HG03103 (cell line): Measurements from ENCODE around the gene CARS1.

Experiments
- ATAC-seq: cut with Tn5 transposase; IDR thresholded peaks from one replicate; pipeline ENCODE4 v1.9.1; 2021; ENCODE audit warnings: low read depth; ENCODE audit not compliant: unreplicated experiment

Gene CARS1

DNA sequence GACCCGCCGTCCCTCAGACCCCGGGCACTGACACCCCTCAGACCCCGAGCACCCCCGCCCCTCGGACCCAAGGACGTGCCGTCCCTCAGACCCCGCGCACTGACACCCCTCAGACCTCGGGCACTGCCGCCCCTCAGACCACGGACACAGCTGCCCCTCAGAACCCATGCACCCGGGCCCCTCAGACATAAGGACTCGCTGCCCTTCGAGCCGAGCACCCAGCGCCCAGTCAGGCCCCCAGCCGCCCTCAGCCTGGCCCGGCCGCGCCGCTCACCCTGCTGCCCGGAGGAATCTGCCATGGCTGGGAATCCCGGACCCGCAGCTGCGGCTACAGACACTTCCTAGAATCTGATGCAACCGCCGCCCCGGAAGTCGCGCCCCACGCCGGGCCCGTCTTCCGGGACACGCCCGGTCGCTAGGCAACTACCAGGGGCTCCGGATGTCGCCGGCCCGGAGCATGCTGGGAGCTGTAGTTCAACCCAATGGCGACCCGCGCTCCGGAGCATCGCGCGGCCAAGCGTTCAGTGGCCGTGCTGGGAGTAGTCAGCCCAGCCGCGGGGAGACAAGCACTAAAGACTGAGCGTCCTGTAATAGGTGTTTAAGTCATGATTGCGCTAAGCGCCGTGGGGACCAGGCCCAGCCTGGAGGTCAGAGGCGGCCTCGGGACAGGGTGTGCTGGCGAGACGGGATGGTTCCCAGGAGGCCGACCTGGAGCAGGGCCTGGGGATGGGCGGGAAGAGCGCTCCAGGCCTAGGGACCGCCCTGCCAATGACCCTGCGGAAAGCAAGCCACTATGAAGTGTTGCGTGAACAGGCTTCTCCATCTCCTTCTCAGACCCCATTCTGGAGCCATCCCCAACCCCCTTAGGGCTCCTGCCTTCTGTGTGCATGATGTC, at the start of gene CARS1:
TSS of gene CARS1 (minus strand) at position 355 of the 895 bp plus-strand sequence. CDS start at position 299, 56 bp downstream.
- peak; percentile 95 for ATAC-seq

DNA sequence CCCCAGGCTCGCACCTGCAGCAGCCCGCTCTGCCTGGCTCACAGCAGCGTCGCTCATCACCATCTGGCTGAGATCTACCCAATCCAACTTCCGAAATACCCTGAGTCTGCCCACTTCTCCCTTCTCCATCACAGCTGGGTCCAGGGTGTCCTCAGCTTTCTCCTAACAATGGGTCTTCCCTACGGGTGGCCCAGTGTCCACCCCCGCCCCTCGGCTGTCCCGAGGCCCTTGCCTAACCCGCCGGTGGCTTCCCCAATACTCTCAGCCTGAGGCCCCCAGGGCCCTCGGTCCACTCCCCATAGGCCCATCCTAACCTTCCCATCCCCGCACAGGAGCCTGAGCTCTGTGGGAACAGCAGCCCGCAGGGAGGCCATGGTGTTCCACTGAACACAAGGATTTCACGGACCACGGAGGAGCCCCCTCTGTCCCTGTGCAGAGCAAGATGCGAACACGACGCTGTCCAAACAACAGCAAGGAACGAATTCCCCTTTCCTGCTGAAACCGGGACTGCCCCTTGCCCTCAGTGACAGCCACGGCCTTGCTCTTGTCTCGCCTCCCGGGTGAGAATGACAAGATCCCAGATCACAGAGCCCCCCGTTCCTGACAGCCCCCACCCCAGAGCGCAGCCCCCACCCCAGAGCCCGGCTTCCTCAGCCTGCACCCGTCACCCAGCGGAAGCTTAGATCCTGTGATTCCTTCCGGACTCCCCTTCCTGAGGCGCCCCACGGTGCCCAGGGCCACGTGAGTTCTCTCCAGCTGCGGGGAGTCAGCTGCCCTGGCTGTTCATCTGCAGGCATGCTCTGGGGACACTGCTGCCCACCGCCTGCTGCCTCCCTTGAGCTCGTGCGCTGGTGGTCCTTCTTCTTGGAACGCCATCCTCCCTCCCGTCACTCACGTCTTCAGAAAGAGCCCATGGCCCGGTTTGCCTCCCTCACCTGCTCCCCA, 48.8 kb upstream of the CARS1 start:
- ATAC-seq = no peak

DNA sequence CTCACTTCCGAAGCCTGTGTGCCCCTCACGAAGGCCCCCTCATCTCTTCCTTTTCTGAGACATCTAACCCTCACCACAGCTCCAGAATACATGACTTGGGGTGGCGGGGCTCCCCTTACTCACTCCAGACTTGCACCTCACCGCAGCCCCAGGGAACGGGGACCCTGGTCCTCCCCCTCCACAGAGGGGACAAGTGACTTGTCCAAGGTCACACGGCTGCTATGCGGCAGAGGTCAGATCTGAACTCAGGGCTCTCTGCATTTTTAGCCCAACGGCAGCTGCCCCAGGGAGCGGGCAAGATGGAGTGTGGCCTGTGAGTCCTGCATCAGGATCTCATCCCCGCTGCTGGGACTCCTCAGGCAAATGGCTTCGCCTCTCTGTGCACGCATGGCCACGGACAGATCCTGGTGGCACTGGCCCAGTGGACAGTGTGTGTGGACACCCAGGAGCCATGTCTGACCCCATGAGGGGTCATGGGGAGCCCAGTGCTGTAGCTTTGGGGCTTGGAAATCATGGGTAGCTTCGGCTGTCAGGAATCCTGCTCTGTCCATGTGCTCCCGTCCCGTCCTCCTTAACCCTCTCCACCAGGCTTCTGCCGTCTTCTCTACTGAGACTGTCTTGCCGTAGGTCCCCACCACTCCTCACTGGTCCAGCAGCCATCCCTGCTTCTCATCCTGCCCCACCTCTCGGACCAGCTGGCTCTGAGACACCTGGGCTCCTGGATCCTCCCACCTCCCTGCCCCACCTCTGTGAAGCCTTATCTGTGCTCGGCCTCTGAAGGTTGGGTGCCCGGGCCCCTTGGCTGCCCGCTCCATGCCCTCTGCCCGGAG, 48.0 kb upstream of the CARS1 start:
- no peak for ATAC-seq

DNA sequence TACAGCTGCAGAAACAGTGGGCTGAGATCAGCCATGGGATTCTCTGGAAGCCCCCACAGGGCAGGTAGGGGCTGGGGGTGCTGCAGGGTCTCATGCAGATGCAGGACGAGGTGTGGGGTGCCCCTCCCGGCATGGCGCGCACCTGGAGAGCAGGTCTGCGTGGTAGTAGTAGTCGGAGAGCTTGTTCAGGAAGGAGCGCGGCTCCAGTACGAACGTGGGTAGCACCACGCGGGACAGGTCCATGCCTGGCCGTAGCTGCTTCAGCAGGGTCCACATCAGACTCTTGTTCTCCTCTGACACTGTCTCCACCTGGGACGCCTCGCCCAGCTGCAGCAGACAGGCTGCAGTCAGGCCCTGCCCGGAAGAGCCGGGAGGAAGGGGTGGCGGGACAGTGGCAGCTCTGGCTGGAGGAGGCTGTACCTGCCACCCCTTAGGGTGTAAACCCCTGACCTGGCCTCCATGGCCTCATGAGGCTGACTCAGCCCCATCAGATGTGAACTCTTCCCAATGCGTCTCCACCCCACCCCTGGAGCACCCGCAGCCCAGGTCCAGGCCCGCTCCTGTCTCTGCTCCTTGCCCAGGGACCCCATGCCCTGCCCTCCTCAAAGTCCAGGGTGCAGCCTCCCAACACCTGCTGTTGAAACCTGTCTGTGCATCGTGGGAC, 47.0 kb upstream of the CARS1 start:
- no peak for ATAC-seq

DNA sequence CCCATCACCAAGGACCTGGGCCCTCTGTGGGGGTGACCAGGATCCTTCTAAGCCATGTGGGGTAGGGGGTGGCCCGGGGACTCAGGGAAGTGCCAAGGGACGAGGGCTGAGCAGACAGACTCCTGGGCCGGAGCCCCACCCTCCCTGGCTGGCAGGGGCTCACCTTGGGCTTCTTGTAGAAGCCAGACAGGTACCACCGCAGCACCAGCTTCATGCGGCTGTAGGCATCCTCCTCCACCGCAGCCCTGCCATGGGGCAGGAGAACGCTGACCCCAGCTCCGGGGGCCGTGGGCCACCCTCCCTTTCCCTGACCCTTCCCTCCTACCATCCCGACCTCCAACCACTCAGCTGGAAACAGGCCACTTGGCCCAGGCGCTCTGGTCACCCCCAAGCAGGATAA, 45.9 kb upstream of the CARS1 start:
- no peak for ATAC-seq

DNA sequence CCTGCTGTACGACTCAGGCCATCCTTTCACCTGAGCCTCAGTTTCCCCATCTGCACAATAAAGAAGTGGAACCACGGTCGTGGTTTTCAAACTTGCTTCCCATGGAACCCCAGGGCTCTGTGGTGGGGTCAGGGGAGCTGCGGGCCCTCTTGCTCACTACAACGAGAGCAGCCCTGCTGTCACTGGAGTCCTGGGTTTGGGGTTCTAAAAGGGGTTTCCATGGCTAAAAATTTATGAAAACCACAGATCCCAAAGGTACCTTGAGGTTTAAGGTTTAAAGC, 45.4 kb upstream of the CARS1 start:
- ATAC-seq = no peak

DNA sequence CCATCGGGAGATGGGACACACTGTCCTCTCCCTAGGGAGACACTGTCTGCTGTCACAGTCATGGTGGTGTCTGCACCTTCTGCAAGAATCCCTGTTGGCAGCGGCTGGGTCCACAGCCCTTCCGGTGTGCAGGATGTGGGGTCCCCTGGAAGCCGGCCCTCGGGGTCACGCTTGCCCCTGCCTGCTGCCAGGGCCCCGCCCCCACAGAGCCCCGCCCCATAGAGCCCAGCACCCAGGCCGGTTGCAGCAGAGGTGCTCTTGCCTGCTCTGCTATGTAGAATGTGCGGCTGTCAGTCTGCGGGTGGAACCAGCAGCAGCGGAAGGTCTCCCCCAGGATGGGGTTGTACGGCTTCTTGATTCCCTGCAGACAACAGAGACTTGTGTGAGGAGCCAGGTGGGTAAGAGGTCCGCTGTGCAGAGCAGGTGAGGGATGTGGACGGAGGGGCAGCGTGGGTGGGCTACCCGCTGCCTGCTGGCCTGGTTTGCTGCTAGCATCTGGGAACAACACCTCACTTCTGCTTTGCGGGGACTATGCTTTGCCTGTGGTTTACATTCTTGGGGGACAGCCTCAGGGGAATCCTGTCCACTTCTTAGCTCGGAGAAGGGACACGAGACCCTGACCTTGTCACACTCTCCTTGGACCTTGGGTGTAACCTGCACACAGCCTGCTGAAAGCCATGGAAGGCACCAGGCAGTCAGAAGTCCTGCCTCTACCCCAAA, 44.9 kb upstream of the CARS1 start:
- no peak for ATAC-seq

DNA sequence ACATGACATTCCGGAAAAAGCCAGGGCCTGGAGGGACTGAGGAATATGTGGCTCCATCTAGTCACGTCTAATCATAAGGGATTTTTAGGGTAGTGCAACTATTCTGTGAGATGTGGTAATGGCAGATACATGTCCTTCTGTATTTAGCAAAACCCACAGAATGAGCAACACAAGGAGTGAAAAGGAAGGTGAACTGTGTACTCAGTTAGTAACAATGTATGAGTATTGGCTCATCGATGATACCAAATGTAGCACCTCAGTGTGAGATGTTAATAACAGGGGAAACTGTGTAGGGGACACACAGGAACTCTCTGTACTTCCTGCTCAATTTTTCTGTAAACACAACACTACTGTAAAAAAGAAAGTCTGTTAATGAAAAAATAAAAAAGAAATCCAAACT, 42.0 kb upstream of the CARS1 start:
- ATAC-seq = no peak

DNA sequence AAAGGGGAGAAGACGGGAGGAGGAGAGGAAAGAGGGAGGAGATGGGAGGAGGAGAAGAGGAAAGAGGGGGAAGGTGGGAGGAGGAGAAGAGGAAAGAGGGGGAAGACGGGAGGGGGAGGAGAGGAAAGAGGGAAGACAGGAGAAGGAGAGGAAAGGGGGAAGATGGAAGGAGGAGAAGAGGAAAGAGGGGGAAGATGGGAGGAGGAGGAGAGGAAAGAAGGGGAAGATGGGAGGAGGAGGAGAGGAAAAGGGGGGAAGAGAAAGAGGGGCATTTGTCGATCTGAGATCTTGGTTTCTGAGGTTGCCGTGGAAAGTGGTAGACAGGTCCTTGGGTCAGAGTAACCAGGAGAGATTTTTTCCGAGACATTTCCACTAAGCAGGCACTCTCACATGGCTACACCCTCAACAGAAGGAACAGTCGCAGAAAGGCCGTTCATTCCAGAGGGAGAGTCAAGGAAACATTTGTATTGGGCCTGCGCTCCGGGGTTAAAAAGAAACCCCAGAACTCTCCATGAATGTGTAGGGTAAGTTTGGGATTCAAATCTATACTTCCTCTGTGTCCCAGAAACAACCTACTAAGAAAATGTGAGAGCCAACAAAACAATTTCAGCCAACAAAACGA, 39.8 kb upstream of the CARS1 start:
- ATAC-seq = no peak

DNA sequence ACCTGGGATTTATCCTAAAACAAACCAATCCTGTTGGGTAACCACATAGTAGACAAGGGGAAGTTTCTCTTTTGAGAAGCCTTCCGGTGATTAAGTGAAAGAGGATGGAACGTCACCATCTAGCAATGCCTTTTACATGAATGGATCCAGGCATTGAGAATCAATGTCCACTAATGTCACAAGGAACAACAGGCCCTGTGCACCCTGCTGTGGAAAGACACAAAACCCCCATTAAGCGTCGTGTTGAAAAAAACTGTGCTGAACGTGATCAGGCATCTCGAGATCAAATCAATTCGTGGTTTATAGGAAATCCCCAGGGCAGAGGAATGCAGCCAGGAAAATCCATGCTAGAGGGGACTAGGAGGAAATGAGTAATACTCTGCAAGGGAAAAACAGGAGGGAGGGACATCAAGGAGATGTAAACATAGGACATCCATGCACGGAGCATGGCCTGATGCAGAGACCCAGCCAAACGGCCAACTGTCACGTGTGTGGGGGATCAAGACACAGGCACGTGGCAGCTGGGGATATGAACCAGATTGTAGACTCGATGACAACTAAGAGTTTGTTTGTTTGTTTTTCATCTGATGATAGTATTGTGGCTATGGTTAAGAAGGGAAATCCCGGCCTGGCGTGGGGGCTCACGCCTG, 38.6 kb upstream of the CARS1 start:
- ATAC-seq = no peak

DNA sequence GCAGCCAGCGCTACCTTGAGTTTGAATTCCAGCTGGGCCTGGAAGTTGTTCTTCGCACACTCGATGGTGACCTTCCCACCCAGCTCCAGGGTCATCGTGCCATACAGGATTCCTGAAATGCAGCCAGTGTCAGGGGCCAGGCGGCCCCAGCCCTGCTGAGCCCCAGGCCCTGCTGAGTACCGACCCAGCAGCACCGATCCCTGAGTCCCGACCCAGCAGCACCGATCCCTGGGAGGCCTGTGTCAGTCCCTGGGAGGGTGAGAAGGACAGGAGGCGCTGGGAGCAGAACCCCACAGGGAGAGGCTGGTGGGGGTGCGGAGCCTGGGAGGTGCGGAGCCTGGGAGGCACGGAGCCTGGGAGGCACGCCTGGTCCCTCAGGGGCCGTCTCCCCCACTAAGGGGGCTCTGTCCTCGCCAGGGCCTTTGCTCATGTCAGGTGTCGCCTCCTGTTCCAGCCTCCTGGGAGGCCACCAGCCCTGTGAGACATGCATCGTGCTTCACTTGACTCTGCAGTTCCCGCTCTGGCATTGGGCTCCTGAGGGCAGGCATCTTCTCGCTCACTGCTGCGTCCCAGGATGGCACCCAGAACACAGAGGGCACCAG, 37.1 kb upstream of the CARS1 start:
- ATAC-seq = no peak

DNA sequence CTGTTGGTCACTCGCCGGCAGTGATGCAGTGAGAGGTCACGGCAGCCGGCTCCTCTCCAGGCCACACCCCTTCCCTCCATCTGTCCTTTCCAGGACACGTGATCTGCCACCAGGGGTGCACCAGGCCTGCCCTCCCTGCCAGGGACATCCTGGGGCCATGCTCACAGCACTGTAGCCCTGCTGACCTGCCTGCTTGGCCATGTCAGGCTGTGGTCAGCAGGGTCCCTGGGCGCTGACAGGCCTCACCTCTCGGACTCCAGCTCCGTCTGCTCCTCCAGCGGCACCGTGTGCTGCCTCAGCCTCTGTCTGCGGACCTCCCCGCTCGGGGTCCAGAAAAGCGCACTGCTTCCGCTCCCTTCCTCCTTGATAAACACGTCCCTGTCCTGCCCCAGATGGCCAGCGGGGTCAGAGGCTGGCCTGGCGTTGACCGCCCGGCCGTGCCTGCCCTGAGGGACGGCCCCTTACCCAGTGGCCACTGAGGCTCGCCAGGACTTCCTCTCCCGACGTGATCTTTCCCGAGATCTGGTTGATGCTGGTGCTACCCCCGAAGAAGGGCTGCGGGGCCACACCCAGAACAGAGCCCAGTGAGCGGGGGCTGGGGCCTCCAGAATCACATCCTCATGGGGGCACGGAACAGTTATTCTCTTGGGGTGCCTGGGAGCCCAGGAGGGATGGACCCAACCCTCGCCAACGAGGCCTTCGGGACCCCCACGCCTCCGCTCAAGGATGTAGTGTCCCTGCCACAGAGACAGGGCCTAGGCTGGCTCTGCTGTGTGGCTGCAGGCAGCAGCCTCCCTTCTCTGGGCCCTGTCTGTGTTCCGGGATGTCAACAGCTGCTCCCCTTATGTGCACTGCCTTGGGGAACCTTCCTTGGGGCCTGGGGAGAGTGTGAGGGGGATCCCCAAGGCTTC, 36.3 kb upstream of the CARS1 start:
- no peak for ATAC-seq

DNA sequence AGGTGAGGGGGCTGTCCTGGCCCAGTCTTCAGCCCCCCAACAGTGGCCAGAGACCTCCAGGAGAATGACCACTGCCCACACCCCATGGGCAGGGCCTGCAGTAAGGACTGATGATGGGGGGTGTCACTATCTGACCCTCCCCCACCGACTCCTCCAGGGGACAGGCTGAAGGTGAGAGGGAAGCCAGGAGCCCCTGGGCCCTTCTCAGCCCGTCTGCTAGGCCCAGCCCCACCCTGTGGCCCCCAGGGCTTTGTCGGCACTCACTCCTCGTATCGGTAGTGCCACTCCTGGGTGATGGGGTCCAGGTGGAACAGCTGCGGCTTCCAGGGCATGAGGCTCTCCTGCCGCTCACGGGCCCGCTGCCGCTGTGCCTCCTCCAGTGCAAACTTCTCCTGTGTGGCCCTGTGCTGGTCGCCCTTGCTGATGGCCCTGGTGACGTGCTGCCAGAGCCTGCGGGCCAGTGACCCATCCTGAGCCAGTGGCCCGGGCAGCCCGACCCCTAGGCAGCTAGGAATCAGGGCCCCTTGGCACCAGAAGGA, 35.4 kb upstream of the CARS1 start:
- no peak for ATAC-seq

DNA sequence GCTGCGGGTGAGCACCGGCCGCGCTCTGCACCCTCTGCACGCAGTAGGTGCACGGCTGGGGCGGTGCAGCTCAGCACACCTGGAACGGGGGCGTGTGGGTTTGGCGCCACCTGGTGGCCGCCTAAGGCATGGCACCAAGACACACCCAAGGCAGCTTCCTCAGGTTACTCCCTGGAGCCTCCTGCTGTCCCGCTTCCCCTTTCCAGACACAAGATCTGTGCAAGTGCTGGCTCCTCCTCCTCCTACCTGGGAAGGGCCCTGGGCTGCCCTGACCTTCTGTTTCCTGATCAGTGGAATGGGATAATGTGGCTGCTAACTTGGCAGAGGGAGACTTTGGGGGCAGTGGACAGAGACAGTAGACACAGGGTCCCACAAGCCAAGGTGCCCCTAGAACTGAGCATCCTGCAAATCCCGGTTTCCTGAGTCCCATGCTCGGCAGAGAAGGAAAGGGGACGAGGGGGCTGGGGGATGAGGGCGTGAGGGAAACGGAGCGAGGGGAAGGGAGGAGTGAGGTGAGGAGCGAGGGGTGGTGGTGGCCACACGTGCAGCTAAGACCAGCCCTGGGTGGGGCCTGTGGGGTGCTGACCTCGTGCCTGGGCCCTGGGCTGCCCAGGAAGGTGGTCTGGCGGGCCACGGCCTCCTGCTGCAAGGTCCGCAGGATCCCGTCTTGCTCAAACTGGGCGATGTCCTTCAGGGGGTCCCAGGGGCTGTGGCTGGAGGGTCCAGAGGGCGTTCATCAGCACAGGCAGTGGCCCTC, 34.8 kb upstream of the CARS1 start:
- no peak for ATAC-seq

DNA sequence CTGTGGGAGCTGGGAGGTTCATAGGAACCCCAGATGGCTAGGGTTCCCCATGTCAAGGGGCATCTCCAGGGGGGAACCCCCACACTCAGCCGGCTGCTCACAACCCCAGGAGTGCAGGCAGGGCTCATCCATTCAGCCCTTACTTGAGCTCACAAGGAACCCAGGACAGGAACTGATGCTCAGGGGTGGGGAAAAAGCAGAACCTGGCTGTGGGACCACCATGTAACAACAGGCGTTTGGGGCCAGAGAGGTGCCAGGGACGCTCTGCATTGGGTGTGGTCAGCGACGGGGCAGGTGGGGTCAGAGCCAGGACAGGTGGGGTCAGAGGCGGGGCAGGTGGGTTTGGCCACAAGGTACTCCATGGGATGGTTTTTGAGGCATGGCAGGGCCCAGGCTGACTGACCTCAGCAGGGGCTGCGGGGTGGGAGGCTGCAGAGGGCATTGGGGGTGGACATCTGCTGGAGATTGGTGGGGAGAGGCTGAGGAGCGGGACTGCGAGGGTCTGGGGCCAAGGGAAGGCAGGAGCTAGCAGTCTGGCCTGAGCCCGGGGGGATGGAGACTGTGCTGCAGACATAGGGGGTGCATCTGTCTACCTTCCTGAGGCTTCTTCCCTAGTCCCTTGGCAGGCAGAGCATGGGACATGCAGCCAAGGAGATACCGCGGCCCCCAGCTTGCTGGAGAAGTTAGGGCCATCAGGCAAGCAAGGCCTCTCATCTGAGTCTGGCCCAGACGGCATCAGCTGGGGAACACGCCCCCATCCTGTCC, 34.0 kb upstream of the CARS1 start:
- no peak for ATAC-seq
